Smooth muscle cell (in vitro differentiated cells): Measurements from ENCODE around the gene MYO5B. TPM values are rescaled to one million over a fixed set of nuclear protein-coding genes. Genes with fewer than 3 reads are reported as not detected.
A peak's percentile ranks its signal among the peaks of the same experiment; 100 is the strongest.

Source experiments
- DNase-seq: peaks from one replicate; lab custom pipeline; 2025; ENCODE audit not compliant: unreplicated experiment; lab: John Stamatoyannopoulos, UW
- H2AFZ ChIP-seq: fragments of 200-600 bp; sonication (generic); 2 replicates; pipeline ENCODE4 v1.6.0; 2016; ENCODE audit warnings: antibody characterized with exemption, low read depth, mild to moderate bottlenecking
- H3F3A ChIP-seq: fragments of 200-600 bp; sonication (generic); 2 replicates; pipeline ENCODE4 v1.6.0; 2017; ENCODE audit warnings: antibody characterized with exemption, low read depth
- H3K27ac ChIP-seq: fragments of 200-600 bp; sonication (generic); 2 replicates; pipeline ENCODE4 v1.5.1; 2016; ENCODE audit warnings: low read depth, mild to moderate bottlenecking
- H3K27me3 ChIP-seq: fragments of 200-600 bp; sonication (generic); 2 replicates; pipeline ENCODE4 v1.6.1; 2016; ENCODE audit warnings: low read depth, mild to moderate bottlenecking
- H3K36me3 ChIP-seq: fragments of 200-600 bp; sonication (generic); 2 replicates; pipeline ENCODE4 v1.5.1; 2016; ENCODE audit warnings: low read depth
- H3K4me1 ChIP-seq: fragments of 200-600 bp; sonication (generic); 2 replicates; pipeline ENCODE4 v1.5.1; 2016; ENCODE audit warnings: low read depth
- H3K4me2 ChIP-seq: fragments of 200-600 bp; sonication (generic); 2 replicates; pipeline ENCODE4 v1.6.0; 2016; ENCODE audit warnings: mild to moderate bottlenecking
- H3K4me3 ChIP-seq: fragments of 200-600 bp; sonication (generic); 2 replicates; pipeline ENCODE4 v1.5.1; 2016; ENCODE audit warnings: mild to moderate bottlenecking
- H3K79me2 ChIP-seq: fragments of 200-600 bp; sonication (generic); 2 replicates; pipeline ENCODE4 v1.6.0; 2016; ENCODE audit warnings: low read depth, mild to moderate bottlenecking
- H3K9ac ChIP-seq: fragments of 200-600 bp; sonication (generic); 2 replicates; pipeline ENCODE4 v1.6.0; 2016; ENCODE audit warnings: low read depth
- H3K9me3 ChIP-seq: fragments of 200-600 bp; sonication (generic); replicated peaks from 2 replicates; pipeline ENCODE4 v1.5.1; 2016; ENCODE audit warnings: low read depth
- H4K20me1 ChIP-seq: fragments of 200-600 bp; sonication (generic); 2 replicates; pipeline ENCODE4 v1.6.0; 2016; ENCODE audit warnings: low read depth
- WGBS: methylation state at CpG from one replicate; pipeline ENCODE4 v1.1.7; 2016; ENCODE audit warnings: low lambda C conversion rate; 5-methylcytosine and 5-hydroxymethylcytosine counted together
- polyA plus RNA-seq: library from polyadenylated mRNA; unstranded; fragments of >200 nt; fragmentation: Nextera tagmentation; extraction: Ambion mirVana; gene quantifications from 2 replicates; pipeline ENCODE4 v1.2.1, GENCODE V29; 2016
- total RNA-seq: library from RNA; depleted of rRNA; stranded (reverse); fragments of >200 nt; gene quantifications from 2 replicates; pipeline ENCODE4 v1.2.3, GENCODE V29; 2014
- TF ChIP-seq, protein P1 (sequence below): fragments of 200-600 bp; sonication (generic); IDR thresholded peaks from 2 replicates; pipeline ENCODE4 v1.5.1; 2017; ENCODE audit warnings: borderline replicate concordance, mild to moderate bottlenecking, antibody characterized with exemption; ENCODE audit not compliant: insufficient read depth, poor library complexity, severe bottlenecking

The MYO5B gene
- total and polyA plus RNA-seq, 2 experiments from 2014 or later: 1.7 to 25.3 TPM

DNA sequence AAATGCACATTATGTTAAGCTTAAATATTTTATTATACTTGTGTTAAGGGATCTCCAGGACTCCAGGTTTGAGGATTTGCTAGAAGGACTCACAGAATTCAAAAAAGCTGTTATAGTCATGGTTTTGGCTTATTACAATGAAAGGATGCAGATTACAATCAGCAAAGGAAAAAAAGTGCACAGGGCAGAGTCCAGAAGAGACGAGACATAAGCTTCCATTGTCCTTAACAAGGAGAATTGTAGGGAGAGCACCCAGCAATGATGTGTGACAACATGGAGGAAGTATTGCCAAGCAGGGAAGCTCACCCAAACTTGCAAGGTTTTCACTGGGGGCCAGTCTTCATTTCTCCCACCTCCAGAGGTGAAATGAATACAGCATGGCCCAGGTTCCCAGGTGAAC, 12.8 kb upstream of the MYO5B start:
- H3K4me2 ChIP-seq: no peak overlapping the region

DNA sequence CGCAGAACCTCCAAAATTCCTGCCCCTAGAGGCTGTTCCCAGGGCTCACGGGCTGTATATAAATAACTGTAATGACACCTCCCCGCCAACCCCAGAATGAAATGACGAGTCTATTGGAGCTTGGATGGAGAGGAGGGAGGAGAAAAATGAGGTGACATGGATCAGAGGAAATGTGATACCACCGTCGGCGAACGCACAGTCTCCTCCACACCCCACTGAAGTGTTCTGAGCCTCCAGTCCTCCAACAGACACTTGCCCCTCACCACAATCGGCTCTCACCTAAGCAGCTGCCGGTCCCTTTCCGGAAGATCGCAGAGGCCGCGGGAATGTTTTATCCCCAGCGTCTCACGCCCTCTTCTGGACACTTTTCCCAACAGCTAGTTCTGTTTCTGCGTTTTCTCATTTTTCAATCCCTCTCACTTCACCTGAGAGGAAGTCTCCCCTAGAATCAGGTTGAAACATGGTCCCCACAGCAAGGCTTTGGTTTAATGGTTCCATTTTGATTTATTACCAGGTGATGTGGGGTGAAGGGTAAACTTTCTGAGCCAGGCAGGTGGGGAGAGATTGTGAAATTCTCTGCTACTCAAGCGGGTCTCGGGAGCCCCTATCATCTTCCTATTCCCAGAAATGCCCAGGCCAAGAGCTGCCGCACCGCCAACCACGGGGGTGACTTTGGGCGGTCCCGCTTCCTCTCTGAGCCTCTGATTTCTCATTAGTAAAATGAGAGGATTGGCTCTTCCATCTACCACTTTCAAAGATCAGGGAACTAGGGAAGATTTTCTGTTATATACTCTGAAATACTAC, 9.1 kb upstream of the MYO5B start:
- WGBS: 33% methylated on average over 24 of the region's 24 CpGs
- H4K20me1 ChIP-seq: no peaks in the 10 kb centered on the region
- no peak for DNase-seq

More for the DNA sequence above, 12.8 kb upstream of the MYO5B start:
- Histone ChIP-seq H3K4me3 (no peak overlapping the region), H4K20me1 (no peaks in the 10 kb centered on the region), H3K4me1 (no peaks in the 10 kb centered on the region), H3K36me3 (no peaks in the 10 kb centered on the region), H3K27ac (no peak overlapping the region), H2AFZ (no peak overlapping the region), H3K79me2 (no peaks in the 10 kb centered on the region), H3K9me3 (no peaks in the 10 kb centered on the region), H3K27me3 (peaks cover 8% of the 10 kb centered on the region), H3K9ac (no peak overlapping the region), H3F3A (no peaks in the 10 kb centered on the region)
- no peak for DNase-seq
- TF ChIP-seq, protein P1, sequence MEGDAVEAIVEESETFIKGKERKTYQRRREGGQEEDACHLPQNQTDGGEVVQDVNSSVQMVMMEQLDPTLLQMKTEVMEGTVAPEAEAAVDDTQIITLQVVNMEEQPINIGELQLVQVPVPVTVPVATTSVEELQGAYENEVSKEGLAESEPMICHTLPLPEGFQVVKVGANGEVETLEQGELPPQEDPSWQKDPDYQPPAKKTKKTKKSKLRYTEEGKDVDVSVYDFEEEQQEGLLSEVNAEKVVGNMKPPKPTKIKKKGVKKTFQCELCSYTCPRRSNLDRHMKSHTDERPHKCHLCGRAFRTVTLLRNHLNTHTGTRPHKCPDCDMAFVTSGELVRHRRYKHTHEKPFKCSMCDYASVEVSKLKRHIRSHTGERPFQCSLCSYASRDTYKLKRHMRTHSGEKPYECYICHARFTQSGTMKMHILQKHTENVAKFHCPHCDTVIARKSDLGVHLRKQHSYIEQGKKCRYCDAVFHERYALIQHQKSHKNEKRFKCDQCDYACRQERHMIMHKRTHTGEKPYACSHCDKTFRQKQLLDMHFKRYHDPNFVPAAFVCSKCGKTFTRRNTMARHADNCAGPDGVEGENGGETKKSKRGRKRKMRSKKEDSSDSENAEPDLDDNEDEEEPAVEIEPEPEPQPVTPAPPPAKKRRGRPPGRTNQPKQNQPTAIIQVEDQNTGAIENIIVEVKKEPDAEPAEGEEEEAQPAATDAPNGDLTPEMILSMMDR: no peak
- WGBS: 85% methylated on average over 1 of the region's 1 CpG

DNA sequence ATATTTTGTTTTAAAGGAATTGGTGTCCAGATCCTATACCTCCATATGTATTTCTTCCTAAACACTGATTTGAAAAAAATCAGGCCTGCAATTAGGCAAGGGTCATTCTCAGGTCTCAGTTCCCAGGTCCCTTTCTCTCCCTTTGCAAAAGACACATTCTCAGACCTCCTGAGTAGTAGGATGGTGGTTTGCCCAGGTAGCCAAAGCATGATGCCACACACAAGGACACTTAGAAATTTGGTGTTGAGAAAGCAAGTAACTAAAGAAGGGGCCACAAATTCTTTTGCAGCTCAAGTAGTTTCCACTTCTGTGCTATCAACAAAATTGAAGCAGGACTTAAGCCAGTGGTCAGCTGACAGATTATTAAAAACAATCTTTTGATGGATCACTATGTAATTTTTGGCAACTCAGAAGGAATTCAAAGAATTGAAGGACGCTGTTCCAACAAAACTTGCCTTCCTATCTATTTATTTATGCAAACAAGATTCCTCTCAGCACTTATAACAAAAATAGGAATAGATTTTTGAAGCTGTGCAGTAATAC, 6.6 kb upstream of the MYO5B start:
- H3K36me3 ChIP-seq: no peaks in the 10 kb centered on the region
- H3K9ac ChIP-seq: no peak overlapping the region
- H3K27ac ChIP-seq: no peak overlapping the region
- 93% methylated on average over 1 of the region's 1 CpG for WGBS
- no peaks in the 10 kb centered on the region for H3K4me1 ChIP-seq
- DNase-seq: no peak
- H3K4me3 ChIP-seq: no peak overlapping the region
- no peaks in the 10 kb centered on the region for H4K20me1 ChIP-seq
- TF ChIP-seq, protein P1: no peak
- peaks cover 20% of the 10 kb centered on the region for H3K27me3 ChIP-seq
- no peaks in the 10 kb centered on the region for H3K9me3 ChIP-seq
- no peak overlapping the region for H3K4me2 ChIP-seq
- no peaks in the 10 kb centered on the region for H3K79me2 ChIP-seq
- H3F3A ChIP-seq: no peaks in the 10 kb centered on the region
- H2AFZ ChIP-seq: no peak overlapping the region

More for the DNA sequence above, 9.1 kb upstream of the MYO5B start:
- H3K4me2 ChIP-seq: peak overlapping the region; percentile 57
- H3K27me3 ChIP-seq: peaks cover 8% of the 10 kb centered on the region
- no peaks in the 10 kb centered on the region for H3F3A ChIP-seq
- H3K4me3 ChIP-seq: no peak overlapping the region
- no peaks in the 10 kb centered on the region for H3K79me2 ChIP-seq
- H3K27ac ChIP-seq: no peak overlapping the region
- no peaks in the 10 kb centered on the region for H3K4me1 ChIP-seq
- no peaks in the 10 kb centered on the region for H3K9me3 ChIP-seq
- H2AFZ ChIP-seq: no peak overlapping the region
- H3K36me3 ChIP-seq: no peaks in the 10 kb centered on the region
- H3K9ac ChIP-seq: no peak overlapping the region
- TF ChIP-seq, protein P1: peak; percentile 65
